Stimulated activated CD8-positive, alpha-beta memory T cell treated with anti-CD3 and anti-CD28 coated beads, Interleukin-4, amount 100 ng/mL, for 4 hours (primary cell): ENCODE measurements around the gene SLC4A1.
"Not testable (repeated sequence)": the region's sequence is repeated elsewhere in the genome, so short reads cannot be mapped to it uniquely, and the experiment has no call there.

ENCODE experiments used
- DNase-seq, 2 donors: peaks; one replicate each; pipeline ENCODE4 v3.0.0-alpha.2; 2020; ENCODE audit warnings: low read depth in 2 of 2, low spot score in 1 of 2

Gene SLC4A1

DNA sequence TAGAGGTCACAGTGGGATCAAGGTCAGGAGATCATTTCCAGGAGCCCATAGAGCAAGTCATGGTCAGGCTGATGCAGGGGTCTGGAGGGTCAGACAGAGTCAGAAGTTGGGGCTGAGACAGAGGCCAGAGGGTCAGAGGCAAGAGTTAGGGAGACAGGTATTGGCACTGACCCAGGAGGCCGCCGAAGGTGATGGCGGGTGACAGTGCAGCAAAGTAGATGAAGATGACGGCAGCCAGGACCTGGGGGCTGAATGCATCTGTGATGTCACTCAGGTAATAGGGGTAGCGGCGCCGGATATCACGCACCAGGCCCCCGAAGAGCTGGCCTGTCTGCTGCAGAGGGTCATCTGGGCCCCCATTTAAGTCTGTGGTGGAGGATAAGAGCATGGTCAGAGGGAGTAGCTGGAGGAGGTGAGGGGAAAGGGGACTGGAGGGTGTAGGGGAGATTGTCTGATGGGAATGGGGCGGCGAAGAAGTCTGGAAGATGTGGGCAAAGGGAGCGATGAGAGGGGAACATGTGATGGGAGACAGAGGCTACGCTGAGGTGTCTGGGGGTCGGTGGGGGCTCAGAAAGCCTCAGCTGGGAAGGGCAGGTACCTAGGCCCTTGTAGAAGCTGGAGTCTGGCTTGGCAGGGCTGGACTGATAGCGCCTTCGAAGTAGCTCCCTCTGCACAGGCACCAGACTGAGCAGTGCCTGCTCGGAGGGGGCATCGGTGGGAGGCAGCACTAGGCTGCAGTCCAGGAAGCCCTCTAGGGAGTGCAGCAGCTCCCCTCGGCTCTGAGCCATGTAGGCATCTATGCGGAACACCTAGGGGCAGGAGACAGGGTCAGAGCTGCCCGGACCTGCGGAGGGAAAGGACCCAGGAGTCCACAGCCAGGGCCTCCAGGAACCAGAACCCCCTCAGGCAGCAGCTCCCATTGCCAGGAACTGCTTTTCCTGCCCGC, 9.8 kb downstream of the SLC4A1 start:
- no peak for DNase-seq

- DNase-seq = no peak
These were observed 11.3 kb downstream of the SLC4A1 start for GRCh38 chr17:44256671-44257070.

GRCh38 chr17:44255915-44256314, 12.0 kb downstream of the SLC4A1 start:
- DNase-seq = no peak

GRCh38 chr17:44254361-44255095, 13.4 kb downstream of the SLC4A1 start:
- no peak for DNase-seq

DNA sequence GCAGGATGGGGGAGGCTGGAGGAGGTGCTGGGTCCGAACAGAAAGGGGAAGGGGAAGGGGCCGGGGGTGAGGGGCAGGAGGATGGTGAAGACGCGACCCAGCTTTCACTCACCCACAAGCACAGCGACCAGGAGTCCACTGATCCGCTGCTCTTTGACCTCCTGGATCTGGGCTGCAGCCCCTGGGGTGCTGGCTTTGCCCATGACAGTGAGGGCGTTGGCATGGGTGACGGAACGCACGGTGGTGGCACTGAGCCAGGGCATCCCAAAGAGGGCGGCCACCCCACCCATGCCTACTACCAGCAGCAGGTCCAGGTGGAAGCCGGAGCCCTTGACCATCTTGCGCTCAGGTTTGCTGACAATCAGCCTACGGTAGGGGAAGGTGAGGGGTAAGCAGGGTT, 14.9 kb downstream of the SLC4A1 start:
- DNase-seq = no peak

- no peak for DNase-seq
These were observed 16.9 kb downstream of the SLC4A1 start for GRCh38 chr17:44251062-44251461.

- no peak for DNase-seq
These were observed 18.3 kb downstream of the SLC4A1 start for GRCh38 chr17:44249501-44250246.

GRCh38 chr17:44247876-44248736, 19.8 kb downstream of the SLC4A1 start:
- no peak for DNase-seq

DNA sequence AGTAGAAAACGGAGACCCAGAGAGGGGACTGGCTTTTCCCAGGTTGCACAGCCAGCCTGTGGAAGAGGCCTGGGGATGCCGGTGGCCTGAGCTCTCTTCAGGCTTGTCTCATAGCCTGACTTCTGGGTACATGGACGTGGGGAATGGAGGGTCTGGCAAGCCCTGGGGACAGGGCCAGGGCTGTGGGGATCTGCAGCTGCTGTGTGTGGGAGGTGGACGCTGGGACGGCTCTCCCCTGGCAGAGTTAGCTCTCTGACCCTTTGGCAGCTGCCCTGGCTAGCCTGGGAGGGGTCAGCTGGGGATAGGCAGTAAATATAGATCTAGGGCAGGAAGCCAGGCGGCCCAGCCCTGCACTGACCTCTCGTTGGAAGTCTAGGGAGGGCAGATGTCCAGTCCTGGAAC, 20.5 kb downstream of the SLC4A1 start:
- DNase-seq = no peak

DNA sequence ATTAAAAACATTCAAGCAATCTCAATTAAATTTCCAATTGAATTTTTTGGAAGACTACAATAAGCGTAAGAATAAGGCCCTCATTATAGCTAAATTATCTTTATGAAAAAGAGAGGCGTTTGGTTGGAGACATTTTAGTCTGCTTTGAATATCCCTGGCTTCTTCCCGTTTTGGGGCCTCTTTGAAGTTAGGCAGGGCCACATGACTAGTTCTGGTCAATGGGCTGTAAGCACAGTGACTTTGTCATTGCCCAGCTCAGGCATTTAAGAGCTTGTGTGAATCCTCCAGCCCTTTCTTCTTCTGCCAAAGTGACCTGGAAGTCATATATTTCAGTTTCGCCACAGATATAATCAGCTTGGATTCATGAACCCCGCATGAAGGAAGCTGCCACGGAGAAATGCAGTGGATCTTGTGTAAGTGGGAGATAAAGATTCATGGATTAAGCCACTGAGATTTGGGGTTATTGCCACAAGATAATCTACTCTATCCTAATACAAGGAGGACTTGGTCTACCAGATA, 26.8 kb downstream of the SLC4A1 start:
- no peak for DNase-seq

- not testable (repeated sequence) for DNase-seq
These were observed 30.0 kb downstream of the SLC4A1 start for GRCh38 chr17:44237886-44238285.

- DNase-seq = no peak
These were observed 31.4 kb downstream of the SLC4A1 start for GRCh38 chr17:44236444-44236991.

DNA sequence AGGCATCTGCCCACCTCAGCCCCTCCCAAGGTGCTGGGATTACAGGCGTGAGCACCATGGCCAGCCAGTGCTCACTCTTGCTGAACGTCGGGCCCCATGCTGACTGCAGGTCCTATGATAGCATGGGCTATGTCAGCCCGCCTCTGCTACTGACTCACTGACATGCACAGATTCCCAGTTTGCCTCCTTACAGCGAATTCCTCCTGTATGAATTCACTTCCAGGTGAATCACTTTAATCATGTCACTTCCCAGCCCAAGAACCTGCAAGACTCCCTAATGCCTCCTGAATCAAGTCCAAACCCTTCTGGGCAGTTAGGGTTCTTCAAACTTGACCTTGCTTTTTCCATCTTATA, 32.4 kb downstream of the SLC4A1 start:
- DNase-seq = no peak

- no peak for DNase-seq
These were observed 34.4 kb downstream of the SLC4A1 start for GRCh38 chr17:44233582-44233981.

GRCh38 chr17:44232061-44232460, 35.9 kb downstream of the SLC4A1 start:
- DNase-seq = no peak

GRCh38 chr17:44230140-44230539, 37.8 kb downstream of the SLC4A1 start:
- DNase-seq = no peak

DNA sequence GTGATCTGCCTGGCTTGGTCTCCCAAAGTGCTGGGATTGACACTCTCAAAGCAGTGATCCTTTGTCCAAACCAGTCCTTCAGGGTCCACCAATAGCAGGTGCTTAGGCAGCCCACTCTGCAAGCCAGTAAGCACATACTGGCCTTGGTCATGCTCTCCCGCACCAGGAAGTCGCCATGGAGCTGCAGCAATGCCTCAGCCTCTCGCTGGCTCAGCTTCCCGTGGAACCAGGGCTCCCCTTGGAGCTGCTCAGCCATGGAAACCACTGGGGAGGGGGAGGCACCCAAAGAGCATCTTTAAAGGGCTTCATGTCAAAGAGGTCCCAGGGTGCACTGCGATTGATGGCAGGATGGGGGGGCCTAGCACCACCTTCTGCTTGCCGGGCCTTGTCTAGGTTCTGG, 38.8 kb downstream of the SLC4A1 start:
- no peak for DNase-seq

DNA sequence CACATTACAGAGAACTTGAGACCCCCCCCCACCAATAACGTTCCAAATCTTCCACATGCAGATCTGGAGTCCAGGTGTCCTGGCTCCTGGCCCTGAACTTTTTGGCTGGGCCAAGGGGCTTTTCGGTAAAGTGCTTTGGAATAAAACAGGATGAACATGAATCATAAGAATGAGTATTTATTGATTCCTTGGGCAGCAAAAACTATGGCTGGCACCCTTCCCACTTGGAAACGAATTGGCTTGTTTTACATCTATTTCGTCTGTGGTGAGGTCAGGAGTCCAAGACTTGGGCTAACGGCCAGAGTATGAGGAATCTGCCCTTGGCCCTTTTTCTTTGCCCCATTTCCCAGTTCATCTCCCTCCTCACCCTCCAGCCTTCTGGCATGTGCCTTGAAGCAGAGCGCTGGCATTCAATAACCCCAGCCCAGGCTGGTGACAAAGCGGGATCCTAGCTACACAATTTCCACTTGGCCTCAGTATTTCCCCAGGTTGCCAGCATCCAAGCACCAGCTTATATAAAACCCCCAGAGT, 44.3 kb downstream of the SLC4A1 start:
- DNase-seq = no peak

DNA sequence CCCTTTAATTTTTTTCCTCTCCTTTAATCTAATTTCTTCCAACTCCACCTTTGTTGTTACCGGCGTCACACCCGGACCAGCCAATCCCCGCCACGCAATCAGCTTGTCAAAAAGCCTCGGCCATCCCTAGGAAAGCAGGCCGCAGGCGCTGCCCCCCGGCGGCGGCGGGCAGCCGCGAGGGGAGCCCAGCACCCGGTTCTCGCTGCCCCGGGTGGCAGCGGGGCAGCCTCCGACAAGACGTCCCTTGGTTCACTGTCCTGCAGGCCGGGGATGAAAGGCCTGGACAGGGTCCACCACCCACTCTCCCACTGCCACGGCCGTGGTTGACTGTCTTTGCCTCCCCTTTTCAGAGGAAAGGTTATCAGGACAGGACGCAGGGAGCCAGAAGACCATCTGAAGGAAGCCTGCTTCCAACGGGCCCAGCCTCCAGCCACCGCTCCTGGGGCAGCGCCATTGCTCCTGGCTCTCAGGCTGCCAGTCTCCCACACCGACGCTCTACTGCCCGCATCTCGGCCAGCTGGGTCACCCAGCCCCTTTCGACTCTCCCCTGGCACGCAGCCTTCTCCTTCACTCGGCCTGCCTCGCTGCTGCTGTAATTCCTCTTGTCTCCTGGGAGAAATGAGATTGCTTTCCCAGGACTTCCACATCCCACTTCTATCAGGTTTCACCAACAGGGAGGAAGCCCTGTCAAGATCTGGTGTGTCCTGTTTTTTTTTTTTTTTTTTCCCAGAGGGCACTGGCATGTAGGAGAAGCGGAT, 45.6 kb downstream of the SLC4A1 start:
- DNase-seq = no peak

DNA sequence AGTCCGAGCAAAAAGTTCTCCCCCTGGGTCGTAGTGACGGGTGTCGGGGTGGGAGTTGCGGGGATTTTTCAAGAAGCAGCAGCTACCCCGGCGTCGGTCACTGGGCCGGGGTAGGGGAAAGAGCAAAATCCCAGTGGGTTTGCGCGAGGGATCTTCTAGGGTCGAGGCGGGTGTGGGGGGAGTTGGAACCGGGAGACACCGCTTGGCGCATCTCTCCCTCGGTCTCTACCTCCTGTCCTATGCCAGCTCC, 46.1 kb downstream of the SLC4A1 start:
- no peak for DNase-seq
